Sigmoid colon (tissue), 4 donors: ENCODE measurements around the gene CD2BP2.

Experiments used
- POLR2A ChIP-seq, 2 donors: fragments of 450-650 bp; IDR thresholded peaks; one replicate each; pipeline ENCODE4 v1.6.1; 2016; ENCODE audit warnings: antibody characterized with exemption in 2 of 2, mild to moderate bottlenecking in 2 of 2, moderate library complexity in 2 of 2
- POLR2AphosphoS5 ChIP-seq, 4 donors: sonication (generic); formaldehyde crosslinking; IDR thresholded peaks; one replicate each; pipeline ENCODE4 v1.6.1; 2017; ENCODE audit warnings: antibody characterized with exemption in 4 of 4
- TF ChIP-seq, protein P1 (sequence below), 4 experiments: fragments of 450-650 bp in 3 of 4; fragments of 200-600 bp in 1 of 4; IDR thresholded peaks; one replicate each; pipeline ENCODE4 v1.5.1; 2016 to 2019; ENCODE audit warnings: antibody characterized with exemption in 4 of 4, mild to moderate bottlenecking in 3 of 4, moderate library complexity in 2 of 4

DNA sequence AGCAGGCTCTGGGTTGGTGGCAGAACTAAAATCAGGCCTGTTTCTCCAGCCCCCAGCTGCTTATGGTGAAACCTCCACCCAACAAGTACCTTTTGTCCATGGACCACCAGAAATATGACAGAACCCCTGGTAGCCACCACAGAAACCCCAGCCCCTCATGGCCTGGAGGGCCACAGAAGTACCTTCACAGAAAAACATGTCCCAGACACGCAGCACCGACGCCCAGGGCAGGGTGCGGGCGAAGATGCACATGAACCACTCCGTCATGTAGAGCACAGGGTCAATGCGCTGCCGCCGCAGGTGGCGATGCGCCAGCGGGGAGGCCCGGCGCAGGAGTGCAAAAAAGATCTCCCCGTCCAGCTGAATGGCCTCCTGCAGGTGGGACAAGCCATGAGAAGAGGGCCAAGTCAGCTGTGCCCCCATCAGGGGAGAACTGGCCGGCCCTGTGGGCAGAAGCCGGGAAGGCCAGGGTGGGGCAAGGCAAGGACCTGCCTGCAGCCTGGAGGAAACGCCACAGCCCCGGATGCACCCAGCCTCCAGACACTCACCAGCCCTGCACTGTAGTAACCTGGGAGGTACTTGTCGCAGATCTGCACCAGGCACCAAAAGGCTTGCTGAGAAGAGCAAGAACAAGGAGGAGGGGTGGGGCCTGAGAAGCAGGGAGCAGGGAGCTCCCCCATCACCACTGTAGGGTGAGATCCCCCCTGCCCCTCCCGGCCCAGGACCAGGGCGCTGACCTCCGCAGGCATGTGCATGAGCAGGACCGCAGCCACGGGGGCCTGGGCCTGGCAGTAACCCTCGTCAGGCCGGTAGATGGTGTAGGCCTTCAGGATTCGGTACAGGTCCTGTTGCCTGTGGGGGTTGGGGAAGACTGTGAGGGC is 4.1 kb upstream of the CD2BP2 start:
- TF ChIP-seq, protein P1, sequence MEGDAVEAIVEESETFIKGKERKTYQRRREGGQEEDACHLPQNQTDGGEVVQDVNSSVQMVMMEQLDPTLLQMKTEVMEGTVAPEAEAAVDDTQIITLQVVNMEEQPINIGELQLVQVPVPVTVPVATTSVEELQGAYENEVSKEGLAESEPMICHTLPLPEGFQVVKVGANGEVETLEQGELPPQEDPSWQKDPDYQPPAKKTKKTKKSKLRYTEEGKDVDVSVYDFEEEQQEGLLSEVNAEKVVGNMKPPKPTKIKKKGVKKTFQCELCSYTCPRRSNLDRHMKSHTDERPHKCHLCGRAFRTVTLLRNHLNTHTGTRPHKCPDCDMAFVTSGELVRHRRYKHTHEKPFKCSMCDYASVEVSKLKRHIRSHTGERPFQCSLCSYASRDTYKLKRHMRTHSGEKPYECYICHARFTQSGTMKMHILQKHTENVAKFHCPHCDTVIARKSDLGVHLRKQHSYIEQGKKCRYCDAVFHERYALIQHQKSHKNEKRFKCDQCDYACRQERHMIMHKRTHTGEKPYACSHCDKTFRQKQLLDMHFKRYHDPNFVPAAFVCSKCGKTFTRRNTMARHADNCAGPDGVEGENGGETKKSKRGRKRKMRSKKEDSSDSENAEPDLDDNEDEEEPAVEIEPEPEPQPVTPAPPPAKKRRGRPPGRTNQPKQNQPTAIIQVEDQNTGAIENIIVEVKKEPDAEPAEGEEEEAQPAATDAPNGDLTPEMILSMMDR (IDR thresholded peaks at IDR 0.05) = no peak
- TF ChIP-seq POLR2AphosphoS5 (IDR thresholded peaks at IDR 0.05) = no peak
- no peak for TF ChIP-seq POLR2A (IDR thresholded peaks at IDR 0.05)
